Left ventricle myocardium superior (tissue), 1 donor: ENCODE data around the gene AFG3L2. TPM values are rescaled to one million over a fixed set of nuclear protein-coding genes. Genes with fewer than 3 reads are reported as not detected.

Experiments used
- ATAC-seq: fragments of 200-7000 bp; cut with Tn5 transposase; one replicate; pipeline ENCODE4 v1.9.1; 2020; ENCODE audit warnings: mild to moderate bottlenecking, moderate library complexity
- DNase-seq: peaks from one replicate; pipeline ENCODE4 v3.0.0-alpha.2; 2020
- intact Hi-C: fragments of 100-400 bp; cut with micrococcal nuclease; formaldehyde crosslinking; loops from one replicate; pipeline ENCODE4 v1.11.0; 2022
- total RNA-seq: library from RNA; stranded (reverse); fragmentation: NEBNext Ultra II Directional; extraction: Animal tissue kit (Norgen Biotek cat#: 25700); gene quantifications from one replicate; pipeline ENCODE4 v1.2.1, GENCODE V29; 2021
- donor health status: DM: no; HTN: yes; CAD: no; lungs with severe emphysema.

The AFG3L2 gene
- total RNA-seq, 1 donor from 2014 or later: 143 TPM

DNA sequence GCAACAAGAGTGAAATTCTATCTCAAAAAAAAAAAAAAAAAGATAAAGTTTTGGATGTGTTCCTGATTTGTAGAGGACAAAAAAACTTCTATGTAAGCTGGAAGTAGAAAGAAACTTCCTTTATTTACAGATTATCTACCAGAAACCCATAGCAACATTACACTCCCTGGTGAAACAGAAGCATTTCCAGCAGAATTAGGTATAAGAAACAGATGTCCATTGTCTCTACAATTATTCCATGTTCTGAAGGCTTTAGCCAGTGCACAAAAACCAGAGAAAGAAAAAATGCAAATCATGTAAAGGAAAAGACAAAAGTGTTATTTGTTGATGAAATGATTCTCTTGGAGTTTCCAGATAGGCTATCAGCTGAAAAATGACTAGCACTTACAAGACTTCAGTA lies 64.1 kb downstream of the AFG3L2 start:
- DNase-seq (no peak), ATAC-seq (no peak)
- intact Hi-C loops: no loop called here

DNA sequence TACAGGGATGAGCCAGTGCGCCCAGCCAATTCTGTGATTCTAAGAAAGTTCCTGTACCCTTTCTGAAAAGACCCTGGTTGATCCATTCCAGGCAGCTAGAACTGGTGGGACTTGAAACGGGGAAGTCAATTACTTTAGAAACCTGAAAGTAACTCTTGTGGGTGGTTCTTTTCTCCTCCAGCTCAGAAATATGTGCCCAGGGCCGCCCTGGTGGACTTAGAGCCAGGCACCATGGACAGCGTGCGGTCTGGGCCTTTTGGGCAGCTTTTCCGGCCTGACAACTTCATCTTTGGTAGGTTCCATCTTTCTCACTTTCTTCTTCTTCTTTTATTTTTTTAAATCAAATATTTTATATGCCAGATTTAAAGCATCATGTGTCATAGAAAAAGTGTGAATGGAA lies 66.3 kb downstream of the AFG3L2 start:
- ATAC-seq (no peak), DNase-seq (no peak)
- intact Hi-C loops: no loop called here

DNA sequence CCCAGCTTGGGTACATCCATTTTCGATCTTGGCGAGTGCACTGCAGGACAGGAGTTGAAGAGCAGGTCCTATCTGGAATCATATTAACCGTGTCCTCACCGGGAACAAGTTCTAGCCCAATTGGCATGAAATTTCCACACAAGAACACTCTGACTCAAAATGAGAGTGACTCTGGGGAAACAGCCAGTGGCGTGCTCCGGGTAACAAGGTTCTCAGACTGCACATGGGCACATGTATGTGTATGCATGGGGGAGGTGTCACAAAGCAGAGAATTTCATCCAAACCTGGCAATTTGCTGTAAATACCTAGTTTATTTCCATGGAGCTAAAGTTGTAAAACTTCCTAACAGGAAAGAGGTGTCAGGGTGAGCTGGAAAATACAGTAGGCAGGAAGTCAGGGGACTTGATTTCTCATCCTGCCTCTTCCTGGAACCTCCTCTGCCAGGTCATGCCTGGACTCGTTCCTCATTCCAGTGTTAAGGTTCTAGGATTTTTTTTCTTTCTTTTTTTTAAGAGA lies 67.3 kb downstream of the AFG3L2 start:
- intact Hi-C loops: no loop called here
- ATAC-seq: no peak
- no peak for DNase-seq

DNA sequence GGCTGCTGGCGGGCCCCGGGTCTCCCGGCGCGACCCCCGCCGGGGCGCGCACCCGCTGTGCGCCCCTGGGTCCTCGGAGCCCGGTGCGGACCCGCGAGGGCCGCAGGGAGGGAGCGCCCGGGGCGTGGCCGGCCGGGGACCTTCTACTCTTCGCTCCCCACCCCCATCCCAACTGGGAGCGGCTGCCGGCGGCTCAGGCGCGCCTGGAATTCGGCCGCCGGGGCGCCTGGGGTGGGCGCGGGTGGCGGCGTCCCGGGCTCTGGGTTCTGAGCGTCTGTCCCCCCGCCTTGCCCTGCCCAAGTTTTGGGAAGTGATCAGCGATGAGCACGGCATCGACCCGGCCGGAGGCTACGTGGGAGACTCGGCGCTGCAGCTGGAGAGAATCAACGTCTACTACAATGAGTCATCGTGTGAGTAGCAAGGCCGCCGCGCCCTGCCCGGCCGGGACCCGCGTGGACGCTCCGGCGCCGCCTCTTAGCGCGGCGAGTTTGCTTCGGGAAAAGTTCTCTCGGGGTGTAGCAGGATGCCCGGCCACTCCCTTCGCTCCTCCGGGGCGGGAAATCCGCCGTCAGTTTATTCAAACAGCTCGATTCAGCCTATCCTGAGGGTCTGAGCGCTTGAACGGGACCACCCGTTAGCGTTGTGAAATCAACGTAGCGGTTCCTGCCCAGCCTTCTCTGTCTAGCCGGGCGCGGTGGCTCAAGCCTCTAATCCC lies 68.5 kb downstream of the AFG3L2 start:
- peak; percentile 82 for ATAC-seq
- DNase-seq: peak; percentile 91
- intact Hi-C loops: no loop called here

DNA sequence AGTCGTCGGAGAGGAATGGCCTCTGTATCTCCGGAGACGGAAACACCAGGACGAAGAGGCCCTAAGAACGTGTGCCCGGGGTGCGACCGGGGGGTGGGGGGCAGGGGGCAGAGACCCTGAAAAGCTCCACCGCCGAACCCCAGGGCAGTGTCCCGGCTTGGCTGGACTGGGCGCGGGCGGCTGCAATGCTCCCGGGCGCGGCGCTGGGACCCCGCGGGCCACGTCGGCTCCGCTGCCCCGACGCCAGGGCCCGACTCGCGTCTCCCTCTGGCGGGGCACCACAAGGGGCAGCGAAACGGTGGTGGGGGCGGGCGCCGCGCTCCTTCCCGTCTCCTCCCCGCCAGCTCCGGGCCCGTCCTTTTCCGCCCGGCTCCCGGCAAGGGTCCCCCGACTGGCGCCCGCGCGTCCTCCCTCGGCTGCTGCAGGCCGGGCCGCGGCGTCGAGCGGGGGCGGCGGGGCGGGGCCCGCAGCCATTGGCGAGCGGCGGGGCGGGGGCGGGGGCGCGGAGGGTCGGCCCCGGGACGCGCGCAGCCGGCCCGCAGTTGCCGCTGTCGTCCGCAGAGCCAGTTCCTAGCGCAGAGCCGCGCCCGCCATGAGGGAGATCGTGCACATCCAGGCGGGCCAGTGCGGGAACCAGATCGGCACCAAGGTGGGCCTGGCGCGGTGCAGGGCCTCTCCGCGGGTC lies 69.2 kb downstream of the AFG3L2 start, which contains the start of gene TUBB6:
TSS of gene TUBB6 (plus strand) at position 541 of the 685 bp plus-strand sequence. CDS start at position 593, 52 bp downstream.
- intact Hi-C loops: no loop called here
- peak; percentile 88 for DNase-seq
- ATAC-seq: peak; percentile 80

DNA sequence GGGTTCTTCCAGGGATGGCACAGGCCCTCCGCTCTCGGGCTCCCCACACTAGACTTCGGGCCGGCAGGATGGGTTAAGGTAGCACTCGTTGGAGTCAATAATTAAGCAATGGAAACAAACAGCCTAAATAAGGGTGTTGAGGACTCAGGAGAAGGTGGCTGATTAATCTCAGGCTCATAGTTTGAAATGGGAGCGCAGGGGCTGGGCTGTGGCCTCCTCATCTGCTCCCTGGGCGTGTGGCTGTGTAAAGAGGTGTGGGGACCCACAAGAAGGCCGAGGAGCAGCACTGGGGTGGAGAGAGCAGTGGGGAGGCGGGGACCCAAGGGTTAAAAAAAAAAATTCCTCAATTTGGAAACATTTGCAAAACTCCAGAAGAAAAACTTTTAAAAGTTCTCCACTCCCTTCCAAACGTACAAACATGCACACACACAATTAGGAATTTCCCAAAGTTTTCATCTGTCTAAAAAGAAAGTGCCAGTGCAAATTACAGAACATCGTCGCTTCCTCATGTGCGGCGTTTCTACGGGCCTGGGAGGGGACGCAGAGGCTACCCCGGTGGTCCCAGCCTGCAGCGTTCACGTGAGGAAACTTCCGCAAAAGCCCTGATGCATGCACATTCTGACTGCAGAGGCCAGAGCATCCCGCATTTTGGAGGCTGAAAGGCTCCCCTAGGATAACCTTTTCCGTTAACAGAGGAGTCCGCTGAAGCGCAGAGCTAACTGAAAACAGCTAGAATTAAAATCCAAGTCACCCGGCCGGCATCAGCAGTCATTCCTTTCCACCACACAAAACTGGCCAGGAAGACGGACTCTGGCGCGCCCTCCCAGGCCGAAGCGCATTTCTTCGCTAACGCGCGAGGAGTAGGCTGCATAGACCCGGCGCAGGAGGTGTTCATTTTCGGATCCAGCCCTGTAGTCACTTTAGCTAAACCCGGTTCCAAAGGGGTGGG lies 70.0 kb downstream of the AFG3L2 start:
- DNase-seq (peak; percentile 72), ATAC-seq (peak; percentile 55)
- intact Hi-C loops: no loop called here

DNA sequence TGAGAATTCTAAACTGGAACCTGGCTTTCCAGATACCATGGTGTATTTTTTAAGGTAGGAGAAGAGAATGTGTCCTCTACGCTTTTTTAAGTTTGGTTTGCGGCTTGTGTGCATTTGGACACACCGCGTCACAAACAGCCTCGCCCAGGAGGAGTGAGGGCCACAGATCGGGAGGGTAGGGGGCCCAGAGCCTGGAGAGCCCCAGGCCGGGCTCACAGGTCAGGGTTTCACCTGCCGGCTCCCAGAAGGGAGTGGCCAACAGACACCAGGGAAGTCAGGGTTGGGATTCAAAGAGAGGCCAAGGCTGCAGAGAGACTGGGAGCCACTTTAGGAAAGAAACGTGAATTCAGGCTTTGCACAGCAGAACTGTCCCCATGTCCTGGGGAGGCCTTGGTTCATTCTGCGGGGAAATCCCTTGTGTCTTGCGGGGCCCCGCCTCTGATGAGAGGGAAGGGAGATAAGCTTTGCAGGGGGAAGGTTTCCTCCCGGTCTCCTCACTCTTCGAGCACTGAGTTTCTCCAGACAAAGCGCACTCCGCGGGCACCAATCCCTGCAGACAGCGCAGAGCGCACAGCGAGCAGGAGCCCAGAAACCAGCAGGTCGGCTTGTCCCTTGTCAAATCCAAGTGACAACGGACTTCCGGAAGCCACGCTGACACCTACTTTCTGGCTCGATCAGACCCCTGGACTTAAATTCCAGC lies 70.9 kb downstream of the AFG3L2 start:
- intact Hi-C loops: no loop called here
- DNase-seq: no peak
- ATAC-seq: no peak

DNA sequence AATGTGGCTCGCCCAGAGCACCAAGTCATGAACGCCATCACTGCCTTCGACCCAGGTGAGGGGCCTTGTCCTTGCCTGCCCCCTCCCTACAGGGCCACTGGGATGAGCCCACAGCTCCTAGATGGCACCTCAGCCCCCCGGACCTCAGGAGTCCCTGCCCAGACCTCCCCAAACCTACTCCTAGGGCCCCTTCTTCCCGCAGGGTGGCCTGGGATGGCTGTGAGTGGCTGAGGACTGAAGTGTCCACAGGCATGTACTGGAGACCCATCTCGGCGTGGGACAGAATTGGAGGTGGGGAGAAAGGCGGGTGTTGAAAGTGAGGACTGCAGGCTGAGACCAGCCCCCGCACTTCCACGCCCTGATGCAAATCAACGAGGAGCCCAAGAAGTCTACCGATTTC lies 71.8 kb downstream of the AFG3L2 start:
- ATAC-seq: no peak
- DNase-seq: no peak

DNA sequence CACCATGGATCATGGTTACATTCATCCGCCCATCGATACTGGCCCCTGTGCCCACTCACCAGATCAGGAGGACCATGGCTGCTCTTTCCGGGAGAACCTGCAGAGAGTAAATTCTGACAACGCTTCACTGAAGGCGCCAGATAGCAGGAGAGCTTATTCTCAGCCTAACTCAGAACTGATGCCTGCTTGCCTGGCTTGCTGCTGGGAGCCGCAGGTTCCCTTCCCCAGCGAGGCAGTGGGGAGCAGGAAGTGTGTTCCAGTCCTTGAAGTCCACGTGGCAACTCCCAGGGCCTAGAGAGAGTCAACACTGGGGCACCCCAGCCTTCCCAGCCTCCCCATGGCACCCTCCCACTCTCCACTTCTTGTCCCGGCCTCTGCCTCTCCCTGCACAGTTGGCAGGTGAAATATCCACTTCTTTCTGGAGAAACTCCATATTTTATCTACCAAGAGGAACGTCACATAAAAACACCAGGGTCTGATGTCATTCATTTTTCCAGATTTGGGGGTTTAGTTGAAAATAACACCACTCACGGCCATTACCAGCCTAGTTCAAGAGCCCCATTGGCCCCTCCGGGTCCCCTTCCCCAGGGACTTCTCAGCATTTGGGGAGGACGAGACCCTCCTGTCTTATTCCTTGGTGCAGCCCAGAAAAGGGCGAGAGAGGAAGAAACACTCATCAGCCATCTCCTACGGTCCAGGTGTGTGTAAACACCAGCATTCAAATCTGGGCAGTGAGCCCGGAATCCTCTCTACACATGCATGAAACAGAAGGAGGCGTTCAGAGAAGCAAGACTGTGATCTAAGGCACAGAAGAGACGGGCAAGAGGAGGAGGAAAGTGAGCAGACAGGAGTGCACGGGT lies 72.4 kb downstream of the AFG3L2 start:
- DNase-seq (no peak), ATAC-seq (no peak)
- intact Hi-C loops: no loop called here

More for the DNA sequence above, 71.8 kb downstream of the AFG3L2 start:
- intact Hi-C loops: no loop called here

DNA sequence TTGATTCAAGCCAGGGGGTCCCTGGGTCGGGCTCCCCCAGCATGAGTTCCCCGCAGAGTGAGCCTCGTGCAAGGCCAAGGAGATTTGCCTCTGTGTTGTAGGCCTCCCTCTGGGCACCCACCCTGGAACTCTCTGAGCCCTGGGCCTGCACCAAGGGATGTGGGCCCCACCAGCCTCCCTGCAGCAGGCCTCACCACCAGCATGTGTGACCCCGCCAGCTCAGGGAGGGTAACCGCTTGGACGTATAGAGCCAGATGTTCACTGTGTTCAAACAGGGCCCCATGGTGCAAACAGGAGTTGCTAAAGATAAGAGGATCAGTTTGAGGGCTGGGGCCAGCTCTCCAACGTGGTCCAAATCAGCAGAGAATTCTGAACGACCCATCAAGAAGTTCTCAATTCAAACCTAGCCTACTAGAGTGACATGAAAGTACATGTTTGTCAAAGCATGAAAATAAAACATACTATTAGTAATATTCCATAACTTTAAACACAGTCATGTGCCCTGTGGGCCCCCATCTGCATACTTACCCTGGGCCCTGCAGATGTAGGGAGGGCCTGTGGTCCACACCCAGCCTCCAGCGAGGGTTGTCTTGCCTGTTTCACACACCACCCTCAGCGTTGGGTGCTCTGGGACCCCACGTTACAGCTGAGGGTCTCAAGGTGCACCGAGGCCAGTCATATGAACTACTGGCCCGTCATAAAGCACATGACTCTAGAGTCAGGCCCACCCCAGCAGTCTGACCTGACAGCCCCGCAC lies 74.5 kb downstream of the AFG3L2 start:
- intact Hi-C loops: no loop called here
- no peak for DNase-seq
- ATAC-seq: no peak

DNA sequence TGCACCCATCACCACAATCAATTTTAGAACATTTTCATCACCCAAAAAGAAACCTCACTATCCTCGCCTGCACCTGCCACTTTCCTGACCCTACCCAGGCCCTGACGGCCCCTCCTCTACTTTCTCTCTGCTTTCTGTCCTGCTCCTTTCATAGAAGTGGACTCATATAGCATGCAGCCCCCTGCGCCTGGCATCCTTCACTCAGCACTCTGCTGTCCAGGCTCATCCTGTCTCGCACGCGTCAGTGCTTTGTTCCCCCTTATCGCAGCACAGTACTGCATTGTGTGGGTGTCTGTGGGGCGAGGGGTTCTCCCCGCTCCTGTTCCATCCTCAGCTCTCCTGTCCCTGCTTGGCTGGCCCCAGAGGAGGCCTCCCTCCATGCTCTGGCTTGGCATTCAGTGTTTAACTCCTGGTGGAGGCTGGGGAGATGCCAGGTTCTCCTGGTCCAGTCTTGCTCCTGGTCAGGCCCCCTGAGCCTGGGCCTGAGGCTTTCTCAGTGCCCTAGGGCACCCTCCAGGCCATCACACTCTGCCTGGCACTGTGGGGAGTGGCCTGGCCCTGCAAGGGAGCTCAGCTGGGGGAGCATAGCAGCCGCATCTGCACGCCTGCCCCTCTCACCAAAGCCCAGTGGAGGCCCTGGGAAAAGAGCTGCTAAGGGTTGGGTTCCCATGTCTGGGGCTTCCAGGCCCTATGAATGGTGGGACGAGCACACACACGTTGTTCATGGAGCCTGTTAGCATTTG lies 75.6 kb downstream of the AFG3L2 start:
- intact Hi-C loops: no loop called here
- ATAC-seq: no peak

DNA sequence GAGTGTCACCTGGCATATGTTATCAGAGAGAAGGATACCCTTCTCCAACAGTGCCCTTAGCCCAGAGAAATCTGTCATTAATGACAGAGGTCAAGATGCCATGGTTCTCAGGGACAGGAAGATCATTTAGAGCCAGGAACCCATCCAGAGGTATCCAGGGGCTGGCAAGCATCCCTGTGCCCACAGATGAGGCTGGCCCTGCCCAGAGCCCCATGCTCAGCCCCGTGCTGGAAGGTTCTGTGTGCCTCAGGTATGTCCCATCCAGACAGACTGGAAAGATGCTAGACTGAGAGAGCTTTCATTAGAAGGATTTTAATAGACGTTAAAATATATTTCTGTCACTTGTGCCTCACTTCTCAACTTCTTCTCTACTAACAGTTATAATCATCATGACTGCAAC lies 77.2 kb downstream of the AFG3L2 start:
- ATAC-seq (no peak), DNase-seq (no peak)
- intact Hi-C loops: no loop called here

More for the DNA sequence above, 75.6 kb downstream of the AFG3L2 start:
- no peak for DNase-seq

DNA sequence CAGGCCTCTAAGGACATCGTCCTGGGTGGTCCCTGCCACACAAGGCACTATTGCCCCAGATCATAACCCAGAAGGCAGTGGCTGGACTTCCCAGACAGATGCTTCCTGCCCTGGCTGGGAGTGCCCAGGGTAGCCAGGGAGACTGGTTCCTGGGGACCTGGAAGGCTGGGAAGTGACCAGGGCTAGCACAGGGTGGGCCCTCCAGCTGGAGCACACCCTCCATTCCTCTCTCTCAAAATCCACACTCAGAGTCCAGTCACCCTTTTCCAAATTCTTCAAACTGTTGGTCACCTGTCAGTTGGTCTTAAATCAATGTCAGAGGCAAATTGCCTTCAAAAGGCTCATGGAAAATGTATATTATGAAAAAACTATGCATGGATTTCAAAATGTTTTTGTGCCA lies 80.6 kb downstream of the AFG3L2 start:
- DNase-seq (no peak), ATAC-seq (no peak)
- intact Hi-C loops: no loop called here

DNA sequence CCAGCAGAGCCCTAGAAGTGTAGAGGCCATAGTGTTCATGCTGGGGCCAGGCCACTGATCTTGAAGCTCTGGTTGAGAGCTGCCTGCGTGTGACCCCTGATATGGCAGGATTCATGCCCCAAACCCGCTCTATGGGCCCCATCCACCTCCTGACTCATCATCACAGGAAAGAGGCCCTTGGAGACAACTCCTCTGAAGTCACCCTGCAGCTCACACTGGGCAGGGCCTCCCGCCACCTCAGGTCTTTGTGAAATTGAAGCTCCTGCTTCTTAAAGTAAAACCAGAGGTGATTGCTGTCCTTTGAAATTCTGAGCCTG lies 81.0 kb downstream of the AFG3L2 start:
- ATAC-seq (no peak), DNase-seq (no peak)

DNA sequence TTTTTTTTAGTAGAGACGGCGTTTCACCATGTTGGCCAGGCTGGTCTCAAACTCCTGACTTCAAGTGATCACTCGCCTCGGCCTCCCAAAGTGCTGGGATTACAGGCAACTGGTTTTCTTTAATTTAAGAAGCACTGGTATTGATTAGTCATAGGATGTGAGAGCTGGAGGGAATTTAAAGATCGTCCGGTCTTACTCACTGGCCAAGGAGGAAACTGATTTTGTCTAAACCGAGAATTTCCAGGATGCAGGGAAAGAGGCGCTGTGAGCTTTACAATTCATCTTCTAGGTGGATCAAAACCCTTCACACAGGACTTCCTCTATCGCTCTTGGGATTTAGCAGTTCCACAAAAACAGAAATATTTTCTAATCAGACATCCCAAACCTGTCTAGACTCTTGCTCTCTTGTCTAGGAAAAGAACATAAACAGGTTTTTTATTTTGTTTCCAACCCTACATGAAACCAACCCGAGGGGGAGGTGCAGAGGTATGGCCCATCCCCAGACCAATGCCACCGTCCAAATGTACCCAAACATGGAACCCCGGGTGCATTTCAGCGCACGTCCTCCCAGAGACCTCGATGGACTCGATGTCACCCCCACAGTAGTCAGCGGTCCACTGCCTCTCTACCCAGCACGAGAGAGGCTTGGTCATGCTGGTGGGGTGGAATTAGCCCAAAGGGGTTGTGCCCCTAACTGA lies 81.5 kb downstream of the AFG3L2 start:
- intact Hi-C loops: no loop called here
- no peak for ATAC-seq
- no peak for DNase-seq

More for the DNA sequence above, 81.0 kb downstream of the AFG3L2 start:
- intact Hi-C loops: no loop called here

DNA sequence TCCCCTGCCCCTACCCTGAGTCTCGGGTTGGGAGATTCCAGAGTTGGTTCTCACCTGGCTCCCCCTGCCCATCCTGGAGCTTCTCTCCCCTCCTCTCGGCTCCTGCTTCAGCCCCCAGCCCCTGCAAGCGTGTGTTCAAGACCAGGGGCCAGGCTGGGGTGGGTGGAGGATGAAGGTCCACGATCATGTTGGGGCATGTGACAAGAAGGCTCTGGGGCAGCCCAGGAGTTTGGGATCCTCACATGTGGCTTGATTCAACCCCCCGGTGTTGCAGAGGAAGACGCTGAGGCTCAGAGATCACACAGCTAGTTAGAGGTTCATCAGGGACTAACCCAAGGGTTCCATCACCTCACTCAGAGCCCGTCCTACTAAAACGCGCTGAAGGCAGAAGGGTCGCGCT lies 83.2 kb downstream of the AFG3L2 start:
- intact Hi-C loops: no loop called here
- ATAC-seq (no peak), DNase-seq (no peak)
